K562 (cell line): Measurements from ENCODE around the gene C19orf44.

Experiments
- RNF2 ChIP-seq: sonication (generic); IDR thresholded peaks from 2 replicates; pipeline ENCODE4 v1.6.1; 2016
- SP2 ChIP-seq: IDR thresholded peaks from 2 replicates; pipeline ENCODE4 v1.6.1; 2011; ENCODE audit warnings: mild to moderate bottlenecking, low read depth, low read length, moderate library complexity; ENCODE audit not compliant: poor library complexity, severe bottlenecking; ENCODE audit errors: extremely low read depth
- TF ChIP-seq, protein P1 (sequence below): sonication (generic); formaldehyde crosslinking; IDR thresholded peaks from 2 replicates; pipeline ENCODE4 v1.8.1; 2022; ENCODE audit warnings: missing genetic modification reagents
- TF ChIP-seq, protein P2 (sequence below): sonication (generic); formaldehyde crosslinking; IDR thresholded peaks from 2 replicates; pipeline ENCODE4 v1.9.0; 2022; ENCODE audit warnings: mild to moderate bottlenecking, missing genetic modification reagents

DNA sequence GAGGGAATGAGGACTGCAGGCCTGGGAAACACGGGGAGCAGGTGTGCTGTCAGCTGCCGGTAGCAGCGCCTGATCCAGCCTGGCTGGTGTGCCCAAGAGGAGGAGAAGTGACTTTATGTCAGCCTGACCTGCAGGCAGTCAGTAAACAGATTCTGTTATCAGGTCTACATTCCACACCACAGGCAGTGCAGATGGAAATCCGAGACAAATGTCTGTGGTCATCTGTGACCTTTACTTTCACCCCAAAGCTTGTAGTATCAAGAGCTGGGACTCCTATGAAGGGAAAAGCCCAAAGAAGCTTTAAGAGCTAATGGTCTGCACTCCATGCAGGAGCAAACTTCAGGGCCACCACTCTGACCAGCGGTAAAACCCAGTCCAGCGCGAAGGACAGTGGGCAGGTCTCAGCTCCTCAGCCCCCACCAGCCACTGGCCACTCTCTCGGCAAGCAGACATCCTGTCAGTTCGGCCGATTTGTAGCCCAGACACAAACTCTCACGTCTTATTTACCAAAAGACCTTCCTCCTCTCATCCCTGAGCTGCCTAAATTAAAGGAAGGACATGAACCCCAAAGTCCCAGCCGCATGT is 32.1 kb upstream of the C19orf44 start:
- TF ChIP-seq SP2 (no peak), RNF2 (no peak)
- TF ChIP-seq, protein P1, sequence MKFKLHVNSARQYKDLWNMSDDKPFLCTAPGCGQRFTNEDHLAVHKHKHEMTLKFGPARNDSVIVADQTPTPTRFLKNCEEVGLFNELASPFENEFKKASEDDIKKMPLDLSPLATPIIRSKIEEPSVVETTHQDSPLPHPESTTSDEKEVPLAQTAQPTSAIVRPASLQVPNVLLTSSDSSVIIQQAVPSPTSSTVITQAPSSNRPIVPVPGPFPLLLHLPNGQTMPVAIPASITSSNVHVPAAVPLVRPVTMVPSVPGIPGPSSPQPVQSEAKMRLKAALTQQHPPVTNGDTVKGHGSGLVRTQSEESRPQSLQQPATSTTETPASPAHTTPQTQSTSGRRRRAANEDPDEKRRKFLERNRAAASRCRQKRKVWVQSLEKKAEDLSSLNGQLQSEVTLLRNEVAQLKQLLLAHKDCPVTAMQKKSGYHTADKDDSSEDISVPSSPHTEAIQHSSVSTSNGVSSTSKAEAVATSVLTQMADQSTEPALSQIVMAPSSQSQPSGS (CRISPR knock-in tag): no peak
- TF ChIP-seq, protein P2, sequence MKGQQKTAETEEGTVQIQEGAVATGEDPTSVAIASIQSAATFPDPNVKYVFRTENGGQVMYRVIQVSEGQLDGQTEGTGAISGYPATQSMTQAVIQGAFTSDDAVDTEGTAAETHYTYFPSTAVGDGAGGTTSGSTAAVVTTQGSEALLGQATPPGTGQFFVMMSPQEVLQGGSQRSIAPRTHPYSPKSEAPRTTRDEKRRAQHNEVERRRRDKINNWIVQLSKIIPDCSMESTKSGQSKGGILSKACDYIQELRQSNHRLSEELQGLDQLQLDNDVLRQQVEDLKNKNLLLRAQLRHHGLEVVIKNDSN: no peak; the same call in 1 of the 2 replicates
